Stimulated activated CD8-positive, alpha-beta memory T cell treated with anti-CD3 and anti-CD28 coated beads, Interleukin-15, amount 100 ng/mL, for 1 hour (primary cell): ENCODE data around the gene DNAJC4.

ENCODE experiments used
- DNase-seq: peaks from one replicate; pipeline ENCODE4 v3.0.0-alpha.2; 2020; ENCODE audit warnings: low read depth

The DNAJC4 gene

GRCh38 chr11:64229090-64229743 lies 1.1 kb upstream of the DNAJC4 start:
- DNase-seq, result no peak

DNA sequence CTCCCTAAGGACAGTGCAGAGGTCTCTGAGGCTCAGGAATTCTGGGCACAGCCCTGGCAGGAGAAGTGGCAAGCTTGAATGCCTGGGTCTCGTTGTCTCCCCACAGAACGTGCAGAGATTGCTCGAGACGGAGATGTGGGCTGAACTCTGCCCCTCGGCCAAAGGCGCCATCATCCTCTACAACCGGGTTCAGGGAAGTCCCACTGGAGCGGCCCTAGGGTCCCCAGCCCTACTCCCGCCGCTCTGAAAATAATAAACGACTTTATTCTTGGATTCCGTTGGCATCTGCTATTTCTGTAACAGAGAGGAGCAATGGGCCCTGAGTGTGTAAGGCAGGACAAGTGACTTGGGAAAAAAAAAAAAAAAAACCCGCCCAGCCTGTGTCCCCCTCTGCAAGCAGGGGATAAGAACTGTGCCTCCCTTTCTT lies 591 bp upstream of the DNAJC4 start:
- no peak for DNase-seq

GRCh38 chr11:64230985-64231365 lies 627 bp downstream of the DNAJC4 start:
- DNase-seq, result no peak

DNA sequence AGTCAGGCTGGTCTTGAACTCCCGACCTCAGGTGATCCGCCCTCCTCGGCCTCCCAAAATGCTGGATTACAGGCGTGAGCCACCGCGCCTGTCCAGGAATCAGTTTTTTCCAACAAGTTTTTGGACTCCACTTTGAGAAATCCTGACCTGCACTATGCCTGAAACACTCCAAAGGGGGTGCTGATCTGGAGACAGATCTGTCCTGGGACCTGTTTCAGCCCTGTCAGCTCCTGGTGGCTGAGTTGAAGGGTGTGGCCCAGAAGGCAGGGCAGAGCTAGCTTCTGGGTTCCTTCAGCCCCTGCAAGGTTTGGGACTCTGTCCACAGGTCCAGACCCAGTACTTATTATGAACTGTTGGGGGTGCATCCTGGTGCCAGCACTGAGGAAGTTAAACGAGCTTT lies 1.2 kb downstream of the DNAJC4 start:
- no peak for DNase-seq

DNA sequence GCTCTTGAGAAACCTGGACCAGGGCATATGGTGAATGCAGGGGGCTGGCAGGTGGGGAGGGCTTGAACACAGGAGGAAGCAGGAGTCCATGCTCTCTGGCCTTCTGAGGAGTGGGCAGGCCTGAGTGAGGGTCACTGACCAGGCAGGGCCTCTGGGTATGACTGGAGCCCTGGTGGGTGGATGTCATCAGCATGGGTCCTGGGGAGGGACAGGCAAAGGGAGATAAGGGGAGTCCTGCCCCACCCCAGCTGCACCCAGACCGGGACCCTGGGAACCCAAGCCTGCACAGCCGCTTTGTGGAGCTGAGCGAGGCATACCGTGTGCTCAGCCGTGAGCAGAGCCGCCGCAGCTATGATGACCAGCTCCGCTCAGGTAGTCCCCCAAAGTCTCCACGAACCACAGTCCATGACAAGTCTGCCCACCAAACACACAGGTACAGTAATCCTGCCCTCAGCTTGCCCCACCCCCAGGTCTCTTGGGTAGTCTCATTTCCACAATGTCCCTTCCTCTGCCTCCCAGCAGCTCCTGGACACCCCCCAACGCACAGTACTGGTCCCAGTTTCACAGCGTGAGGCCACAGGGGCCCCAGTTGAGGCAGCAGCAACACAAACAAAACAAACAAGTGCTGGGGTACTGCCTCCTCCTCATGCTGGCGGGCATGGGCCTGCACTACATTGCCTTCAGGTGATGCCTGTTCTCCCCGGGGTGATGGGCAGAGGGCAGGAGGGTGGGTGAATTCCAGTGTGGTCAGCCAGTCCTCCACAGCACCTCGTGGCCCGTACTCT lies 2.0 kb downstream of the DNAJC4 start:
- DNase-seq, result no peak

- DNase-seq, result no peak
Observed at GRCh38 chr11:64232967-64233315, 2.6 kb downstream of the DNAJC4 start.

GRCh38 chr11:64233913-64234586 lies 3.7 kb downstream of the DNAJC4 start, which contains the start of gene VEGFB:
Gene VEGFB (plus strand): TSS chr11:64234584. CDS start chr11:64234834, 250 bp downstream.
- DNase-seq, result no peak

DNA sequence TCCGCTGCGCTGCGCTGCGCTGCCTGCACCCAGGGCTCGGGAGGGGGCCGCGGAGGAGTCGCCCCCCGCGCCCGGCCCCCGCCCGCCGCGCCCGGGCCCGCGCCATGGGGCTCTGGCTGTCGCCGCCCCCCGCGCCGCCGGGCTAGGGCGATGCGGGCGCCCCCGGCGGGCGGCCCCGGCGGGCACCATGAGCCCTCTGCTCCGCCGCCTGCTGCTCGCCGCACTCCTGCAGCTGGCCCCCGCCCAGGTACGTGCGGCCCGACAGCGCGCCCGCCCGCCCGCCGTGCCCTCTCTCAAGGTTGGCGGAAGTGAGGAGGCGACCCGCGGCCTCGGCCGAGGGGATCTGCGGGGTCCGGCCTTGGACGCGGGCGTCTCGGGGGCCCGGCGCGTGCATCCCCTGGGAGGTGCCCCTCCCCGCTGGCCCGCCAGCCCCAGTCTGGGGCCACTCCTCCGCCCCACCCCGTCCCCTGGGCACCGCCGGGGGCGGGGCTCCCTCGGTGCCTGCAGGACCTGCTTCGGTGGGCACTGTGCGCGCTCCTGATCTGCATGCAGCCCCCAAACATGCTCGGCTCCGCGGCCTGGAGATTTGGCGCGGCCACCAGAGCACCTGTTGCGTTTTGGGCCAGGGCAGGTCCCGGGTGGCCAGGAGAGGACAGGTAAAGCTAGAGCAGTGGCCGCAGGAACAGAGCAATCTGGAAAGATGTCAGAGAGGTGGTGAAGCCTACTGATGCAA lies 4.5 kb downstream of the DNAJC4 start:
- no peak for DNase-seq

DNA sequence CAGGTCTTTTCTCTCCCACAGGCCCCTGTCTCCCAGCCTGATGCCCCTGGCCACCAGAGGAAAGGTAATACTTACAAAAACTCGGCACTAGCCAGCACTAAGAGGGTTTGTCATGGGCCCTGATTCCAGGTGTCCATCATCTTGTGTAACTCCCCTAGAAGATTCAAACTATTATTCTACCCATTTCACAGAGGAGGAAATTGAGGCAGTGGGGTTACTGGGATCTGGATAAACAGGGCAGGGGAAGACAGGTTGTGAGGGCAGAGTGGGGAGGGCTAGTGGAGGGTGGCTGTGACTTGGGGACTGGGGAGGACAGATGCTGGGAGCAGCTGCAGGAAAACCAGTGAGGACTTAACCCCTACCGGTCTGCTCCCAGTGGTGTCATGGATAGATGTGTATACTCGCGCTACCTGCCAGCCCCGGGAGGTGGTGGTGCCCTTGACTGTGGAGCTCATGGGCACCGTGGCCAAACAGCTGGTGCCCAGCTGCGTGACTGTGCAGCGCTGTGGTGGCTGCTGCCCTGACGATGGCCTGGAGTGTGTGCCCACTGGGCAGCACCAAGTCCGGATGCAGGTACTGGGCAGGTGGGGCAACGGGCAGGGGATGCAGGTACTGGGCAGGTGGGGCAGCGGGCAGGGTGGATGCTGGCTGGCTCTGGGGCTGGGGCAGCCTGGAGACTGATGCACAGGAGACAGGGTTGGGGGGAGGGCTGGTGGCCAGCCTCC lies 5.3 kb downstream of the DNAJC4 start:
- no peak for DNase-seq

DNA sequence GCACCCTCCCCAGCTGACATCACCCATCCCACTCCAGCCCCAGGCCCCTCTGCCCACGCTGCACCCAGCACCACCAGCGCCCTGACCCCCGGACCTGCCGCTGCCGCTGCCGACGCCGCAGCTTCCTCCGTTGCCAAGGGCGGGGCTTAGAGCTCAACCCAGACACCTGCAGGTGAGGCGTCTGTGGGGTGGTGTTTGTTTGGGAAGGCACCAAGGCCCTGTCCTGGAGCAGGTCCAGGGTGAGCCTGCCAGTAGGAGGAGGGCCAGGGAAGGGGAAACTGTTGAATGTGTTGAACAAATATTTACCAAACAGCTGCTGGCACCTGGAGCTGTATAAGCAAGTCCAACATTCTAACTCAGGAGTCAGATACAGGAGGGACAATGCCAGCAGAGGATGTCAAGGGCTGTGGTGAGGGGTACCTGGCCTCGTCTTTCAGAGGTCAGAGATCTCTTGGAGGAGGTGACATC lies 7.2 kb downstream of the DNAJC4 start:
- no peak for DNase-seq

GRCh38 chr11:64238076-64238475 lies 7.7 kb downstream of the DNAJC4 start:
- no peak for DNase-seq

DNA sequence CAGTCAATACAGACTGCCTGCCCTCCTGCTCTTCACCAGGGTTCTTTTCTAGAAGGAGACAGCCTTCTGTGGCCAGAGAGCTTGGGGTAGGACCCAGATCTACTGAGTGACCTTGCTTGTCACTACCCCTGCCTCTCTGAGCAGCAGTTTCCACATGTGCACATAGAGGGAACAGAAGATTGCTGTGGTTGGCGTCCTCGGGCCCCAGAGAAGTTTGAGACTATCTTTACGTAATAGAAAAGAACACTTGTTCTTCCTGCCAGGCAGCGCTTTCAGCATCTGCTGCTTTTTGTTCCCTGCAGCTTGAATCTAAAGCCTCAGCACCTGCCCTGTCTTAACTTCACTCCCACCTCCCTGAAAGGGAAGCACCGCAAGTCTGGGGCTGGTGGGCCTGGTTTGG lies 8.7 kb downstream of the DNAJC4 start:
- no peak for DNase-seq

DNA sequence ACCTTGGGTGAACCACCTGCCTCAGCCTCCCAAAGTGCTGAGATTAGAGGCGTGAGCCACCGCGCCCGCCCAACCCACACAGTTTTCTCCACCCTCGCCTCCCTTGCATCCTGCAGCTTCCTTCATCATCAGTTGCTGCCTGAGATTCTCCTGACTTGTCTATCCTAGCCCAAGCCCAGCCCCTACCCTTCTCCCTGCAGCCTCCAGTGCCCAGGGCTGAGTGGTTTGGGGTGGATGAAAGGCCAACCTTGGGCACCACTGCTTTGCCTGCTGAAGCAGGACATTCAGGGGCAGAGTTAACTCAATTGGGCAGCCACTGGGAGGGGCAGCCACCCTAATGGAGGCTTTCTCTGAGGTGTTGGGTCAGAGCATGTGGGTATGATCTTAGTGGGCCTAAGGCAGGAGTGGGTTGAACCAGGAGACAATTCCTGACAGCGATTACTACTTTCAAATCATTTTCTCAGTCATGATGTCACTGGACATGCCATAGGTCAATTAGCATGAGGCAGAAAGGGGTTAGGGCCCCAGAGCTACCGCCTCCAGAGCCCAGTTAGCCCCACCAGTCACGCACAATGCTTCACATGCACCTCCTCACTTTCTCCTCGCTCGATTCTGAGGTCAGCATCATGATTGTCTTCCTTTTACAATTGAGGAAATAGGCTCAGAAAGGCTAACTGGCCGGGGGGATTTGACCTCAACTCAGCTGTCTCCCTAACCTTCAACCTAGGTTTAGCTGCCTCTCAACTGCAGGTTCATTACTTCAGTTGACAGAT lies 9.5 kb downstream of the DNAJC4 start:
- DNase-seq, result no peak

DNA sequence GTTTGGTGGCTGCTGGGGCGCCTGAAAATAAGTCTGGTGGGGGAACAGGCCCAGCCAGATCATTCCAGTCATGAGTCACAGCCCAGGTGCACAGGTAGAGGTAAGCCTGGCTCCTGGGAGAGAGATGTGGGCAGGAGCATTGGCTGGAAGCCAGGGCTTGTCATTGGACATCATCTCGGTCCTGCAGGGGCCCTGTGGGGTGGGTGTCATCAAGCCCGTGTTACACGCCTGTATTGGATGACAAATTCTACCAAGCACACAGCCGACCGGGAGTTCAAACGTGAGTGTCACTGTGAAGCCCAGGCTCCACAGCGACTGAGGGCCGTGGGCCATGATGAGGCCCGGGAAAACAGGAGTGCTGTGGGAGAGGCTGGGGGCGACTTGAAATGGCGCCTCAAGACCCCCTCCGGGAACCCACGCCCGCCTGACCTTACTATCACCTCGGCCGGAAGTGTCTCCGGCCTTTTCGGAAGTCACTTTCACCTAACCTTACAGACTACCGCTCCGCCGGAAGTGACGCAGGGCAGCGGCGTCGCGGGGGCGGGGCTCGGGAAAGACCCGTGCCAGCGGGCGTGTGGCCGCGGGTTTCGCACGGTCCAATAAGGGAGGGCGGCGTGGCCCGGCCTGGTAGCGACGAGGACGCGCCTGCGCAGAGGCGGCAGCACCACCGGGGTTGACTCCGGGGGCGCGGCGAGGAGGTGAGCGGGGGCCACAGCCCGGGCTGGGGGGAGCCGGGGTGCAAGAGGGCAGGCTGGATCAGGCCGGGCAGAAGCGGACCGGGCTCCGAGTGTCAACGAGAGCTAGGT lies 10.3 kb downstream of the DNAJC4 start, which contains the start of gene FKBP2:
Gene FKBP2, plus strand, starts transcription at position 661 of the 806 bp plus-strand sequence. CDS start 1,293 bp downstream, outside the sequence.
- peak; percentile 88 for DNase-seq

DNA sequence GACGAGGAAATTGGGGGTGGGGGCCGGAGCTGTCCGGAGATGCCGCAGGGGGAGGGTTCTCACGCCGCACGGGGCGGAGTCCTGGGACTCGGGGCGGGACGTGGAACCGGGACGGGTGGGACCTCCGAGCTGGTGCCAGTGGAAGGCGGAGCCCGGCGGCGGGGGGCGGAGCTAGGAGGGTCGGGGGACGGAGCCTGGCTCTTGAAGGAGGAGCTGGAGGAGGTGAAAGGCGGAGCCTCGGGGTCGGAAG lies 10.8 kb downstream of the DNAJC4 start:
- DNase-seq, result no peak

DNA sequence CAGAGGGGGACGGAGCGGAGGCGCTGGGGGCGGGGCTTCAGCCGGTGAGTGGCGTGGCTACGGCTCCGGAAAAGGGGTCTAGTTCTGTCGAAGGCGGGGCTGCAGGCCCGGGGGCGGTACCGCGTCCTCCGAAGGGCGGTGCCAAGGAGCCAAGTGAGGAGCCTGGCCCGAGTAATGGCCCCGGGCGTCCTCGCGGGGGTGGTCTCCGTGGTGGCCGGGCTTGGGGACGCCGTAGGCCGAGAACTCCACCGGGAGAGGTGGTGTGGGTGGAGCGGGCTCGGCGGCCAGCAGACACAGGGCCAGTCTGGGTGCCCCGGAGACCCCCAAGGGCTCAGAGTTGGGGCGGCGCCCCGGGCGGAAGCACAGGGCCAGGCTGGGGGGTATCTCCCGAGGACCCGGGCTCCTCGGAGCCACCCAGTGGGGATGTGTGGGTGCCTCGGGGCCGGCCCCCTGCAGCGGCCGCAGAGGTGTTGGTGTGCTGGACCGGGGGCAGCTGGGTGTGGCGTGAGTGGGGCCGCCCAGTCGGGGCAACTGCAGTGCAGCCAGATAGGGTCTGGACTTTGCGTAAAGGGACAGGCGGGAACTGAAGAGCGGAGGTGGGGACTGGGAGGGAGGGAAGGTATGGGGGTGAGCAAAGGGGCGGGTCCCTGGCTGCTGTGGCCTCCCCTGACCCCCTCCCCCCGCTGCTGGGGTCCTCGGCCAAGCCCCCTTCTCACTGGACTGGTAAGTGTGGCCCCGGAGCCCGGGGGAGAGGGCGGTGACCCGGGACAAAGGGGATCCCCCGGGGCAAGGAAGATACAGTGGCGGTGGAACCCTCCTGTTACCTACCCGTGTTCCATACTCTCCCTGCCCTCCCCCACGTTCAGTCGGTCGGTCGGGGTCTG lies 11.4 kb downstream of the DNAJC4 start:
- peak; percentile 99 for DNase-seq

DNA sequence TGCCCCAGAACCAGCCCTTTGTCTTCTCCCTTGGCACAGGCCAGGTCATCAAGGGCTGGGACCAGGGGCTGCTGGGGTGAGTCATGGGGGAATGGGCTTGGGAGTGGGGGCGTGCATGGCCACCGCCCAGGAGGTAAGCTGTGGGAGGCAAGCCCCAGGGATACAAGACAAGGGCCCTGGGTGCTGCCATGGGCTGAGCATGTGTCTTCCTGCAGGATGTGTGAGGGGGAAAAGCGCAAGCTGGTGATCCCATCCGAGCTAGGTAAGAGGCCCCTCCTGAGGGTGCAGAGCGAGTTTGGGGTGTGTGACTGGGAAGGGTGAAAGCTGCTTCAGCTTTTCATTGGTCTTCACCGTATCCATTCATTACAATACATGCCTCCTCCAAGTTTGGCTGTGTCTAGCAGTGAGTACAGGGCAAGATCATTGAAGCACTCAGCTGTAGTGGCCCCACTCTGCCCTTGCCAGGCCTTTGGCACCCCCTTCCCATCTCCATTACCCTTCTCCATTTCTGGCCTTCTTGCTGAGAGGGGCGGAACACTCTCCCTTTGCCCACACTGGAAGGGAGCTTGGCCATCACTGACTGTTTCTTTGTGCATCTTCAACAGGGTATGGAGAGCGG lies 13.0 kb downstream of the DNAJC4 start:
- no peak for DNase-seq

GRCh38 chr11:64244107-64244506 lies 13.8 kb downstream of the DNAJC4 start:
- no peak for DNase-seq

DNA sequence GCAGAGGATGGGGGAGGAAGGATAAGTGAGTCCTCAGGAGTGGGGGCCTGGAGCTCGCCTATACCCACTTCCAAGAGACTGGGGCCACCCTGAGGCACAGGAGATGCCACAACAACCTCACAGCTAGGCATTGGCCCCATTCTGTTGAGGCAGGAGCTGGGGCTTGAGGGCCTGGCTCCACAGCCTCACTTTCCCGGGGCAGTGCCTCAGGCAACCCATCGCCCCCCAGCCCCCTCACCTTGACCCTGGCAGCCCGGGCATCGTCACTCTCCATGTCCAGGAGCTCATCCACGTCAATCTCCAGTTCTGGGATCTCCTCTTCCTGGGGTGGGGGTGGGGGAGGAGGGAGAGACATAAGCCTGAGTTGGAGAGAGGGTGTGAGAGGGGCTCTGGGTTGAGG lies 14.6 kb downstream of the DNAJC4 start:
- no peak for DNase-seq
